ENCODE results near the gene ARHGEF39.

ARHGEF39 gene

DNA sequence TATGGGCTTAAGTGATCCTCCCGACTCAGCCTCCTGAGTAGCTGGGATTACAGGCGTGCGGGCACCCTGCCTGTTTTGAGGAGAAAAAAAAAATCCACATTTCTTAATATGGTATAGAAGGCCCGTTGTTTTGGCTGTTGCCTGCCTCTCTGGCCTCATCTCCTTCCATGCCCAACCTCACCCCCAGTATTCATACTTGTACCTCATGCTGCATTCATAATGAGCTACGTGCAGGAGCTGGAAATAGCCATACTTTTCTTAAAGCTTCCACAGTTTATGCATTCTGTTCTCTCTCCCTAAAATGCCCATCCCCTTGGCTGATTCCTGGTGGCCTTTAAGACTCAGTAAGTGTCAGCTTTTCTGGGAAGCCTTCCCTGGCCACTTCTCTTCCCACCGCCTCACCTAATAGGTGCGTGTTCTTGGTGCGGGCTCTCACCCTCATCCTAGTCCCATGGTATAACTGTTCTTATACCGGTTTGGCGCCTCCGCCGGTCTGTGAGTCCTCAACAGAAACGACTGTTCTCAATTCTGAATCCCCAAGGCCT is 26.8 kb upstream of the ARHGEF39 start:
- DNase-seq (ENCODE audit: low read depth, low spot score) = no peak

GRCh38 chr9:35691334-35691650 is 26.3 kb upstream of the ARHGEF39 start:
- DNase-seq (ENCODE audit: low read depth, low spot score) = no peak

DNA sequence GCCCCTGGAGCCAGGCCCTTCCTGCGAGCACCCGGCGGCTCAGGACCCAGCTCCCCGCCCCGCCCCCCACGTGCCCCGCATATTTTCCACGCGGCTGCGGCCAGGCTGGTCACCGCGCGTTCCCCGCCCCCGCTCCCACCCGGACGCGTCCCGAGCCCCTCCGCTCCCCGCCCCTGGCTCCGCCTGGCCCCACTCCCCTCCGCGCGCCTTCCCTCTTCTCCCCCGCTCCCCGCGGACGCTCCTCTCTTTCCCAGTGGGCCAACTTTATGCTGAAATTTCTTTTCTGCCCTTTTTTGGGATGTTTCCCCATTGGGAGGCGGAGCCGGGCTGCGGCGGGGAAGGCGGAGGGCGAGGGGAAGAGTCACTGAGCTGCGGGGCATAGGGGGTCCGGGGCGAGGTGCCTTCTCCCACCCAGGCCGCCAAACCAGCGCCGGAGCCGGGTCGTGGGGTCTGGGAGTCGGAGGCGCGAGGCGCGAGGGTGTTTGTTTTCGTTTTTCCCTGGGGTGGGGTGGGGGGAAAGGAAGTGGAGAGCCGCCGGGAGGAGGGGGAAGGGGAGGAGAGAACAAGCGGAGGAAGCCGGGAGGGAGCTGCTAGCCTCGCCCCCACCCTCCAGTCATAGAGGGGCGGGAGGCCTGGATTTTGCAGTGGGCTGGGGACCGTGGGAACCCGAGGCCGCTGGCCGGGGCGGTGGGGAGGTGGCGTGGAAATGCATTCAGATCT is 25.8 kb upstream of the ARHGEF39 start:
- no peak for DNase-seq (ENCODE audit: low read depth, low spot score)

DNA sequence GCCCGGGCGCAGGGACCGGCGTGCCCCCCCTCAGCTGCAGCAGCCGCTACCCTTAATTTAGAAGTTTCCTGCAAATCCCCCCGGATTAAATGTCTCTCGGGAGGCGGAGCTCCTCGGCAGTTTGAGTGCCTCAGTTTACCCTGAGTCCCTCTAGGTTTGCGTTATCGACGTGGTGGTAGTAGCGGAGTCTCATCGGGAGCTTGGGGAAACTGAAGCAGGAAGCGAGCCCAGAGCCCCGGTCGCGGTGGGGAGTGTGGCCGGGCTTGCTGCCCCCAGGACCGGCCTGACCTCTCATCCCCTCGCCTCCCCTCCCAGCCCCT is 25.3 kb upstream of the ARHGEF39 start:
- DNase-seq (ENCODE audit: low read depth, low spot score) = no peak

DNA sequence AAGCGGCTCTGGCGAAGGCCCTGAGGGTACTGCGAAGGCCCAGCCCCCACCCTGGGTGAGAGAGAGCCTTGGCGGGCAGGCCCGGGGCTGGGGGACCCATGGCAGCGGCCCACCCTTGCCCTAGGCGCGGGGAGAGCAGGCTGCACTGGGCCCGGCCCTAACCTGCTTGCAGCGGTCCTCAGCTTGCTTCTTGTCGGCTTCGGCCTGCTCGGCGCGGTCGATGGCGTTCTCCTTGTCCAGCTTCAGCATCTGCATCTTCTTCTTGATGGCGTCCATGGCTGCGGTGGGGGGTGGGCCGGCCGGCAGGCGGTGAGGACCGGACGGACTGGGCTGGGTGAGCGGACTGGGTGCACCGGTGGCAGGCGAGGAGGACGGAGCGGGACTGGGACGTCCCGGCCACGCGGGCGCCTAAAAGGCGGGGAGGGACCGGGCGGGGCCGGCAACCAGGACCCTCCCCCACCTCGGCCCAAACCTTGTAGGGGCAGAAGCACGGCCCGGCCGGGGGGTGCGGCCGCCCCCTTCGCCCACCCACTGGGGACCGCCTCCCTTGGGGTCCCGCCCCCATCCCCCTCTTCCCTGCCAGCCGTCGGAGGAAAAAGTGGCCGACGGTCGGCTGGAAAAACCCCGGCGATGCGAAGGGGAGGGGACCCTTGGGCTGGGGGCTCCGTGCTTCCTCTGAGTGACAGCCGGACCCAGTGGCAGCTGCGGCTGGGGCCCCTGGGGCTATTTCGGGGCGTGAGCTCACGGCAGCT is 24.7 kb upstream of the ARHGEF39 start, which contains the start of gene TPM2:
Gene TPM2 (minus strand): TSS at position 384 of the 752 bp plus-strand sequence. CDS start 108 bp downstream, at position 276.
- no peak for DNase-seq (ENCODE audit: low read depth, low spot score)

GRCh38 chr9:35688558-35689541 is 23.9 kb upstream of the ARHGEF39 start:
- no peak for DNase-seq (ENCODE audit: low read depth, low spot score)

DNA sequence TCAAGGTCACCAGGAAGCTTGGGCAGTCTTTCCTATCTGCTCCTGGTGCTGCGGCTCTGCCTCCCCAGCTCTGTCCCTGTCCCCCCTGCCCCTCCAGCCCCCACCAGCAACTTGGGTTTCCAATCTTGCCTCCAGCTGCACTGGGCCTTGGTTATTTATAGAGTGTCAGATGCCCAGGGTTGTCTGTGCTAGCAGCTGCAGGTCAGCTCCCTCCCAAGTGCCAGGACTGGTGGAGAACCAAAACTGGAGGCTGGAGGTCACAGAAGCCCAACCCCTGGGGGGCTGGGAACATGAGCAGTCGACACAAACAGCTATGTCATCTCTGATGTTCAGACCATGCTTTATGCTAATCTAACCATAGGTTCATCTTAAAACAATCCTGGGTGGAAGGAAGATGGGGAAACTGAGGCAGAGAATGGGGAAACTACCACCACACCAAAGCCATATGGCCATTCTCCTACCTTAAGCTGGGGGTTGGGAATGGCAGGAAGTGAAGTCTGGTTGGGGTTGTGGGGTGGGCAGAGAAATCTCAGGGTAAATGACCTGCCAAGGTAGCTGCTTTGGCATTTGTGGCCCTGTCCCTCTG is 23.1 kb upstream of the ARHGEF39 start:
- no peak for DNase-seq (ENCODE audit: low read depth, low spot score)

DNA sequence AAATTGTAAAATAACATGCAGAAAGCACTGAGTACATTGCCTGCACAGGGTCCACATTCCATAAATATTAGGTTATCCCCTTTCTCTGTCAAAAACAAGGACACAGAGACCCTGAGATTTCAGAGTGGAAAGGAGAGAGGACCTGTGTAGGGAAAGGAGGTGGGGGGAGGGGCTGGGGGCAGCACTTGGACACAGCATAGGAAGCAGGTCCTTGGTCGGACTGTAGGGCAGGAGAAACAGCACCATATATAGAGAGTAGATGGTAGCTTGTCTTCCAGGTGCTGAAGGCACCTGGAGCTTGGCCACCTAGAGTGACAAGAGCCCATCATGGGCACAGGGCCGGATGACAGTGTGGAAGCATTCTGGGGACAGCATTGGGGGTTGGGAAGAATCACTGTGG is 22.3 kb upstream of the ARHGEF39 start:
- DNase-seq (ENCODE audit: low read depth, low spot score) = no peak

GRCh38 chr9:35686222-35687203 is 21.5 kb upstream of the ARHGEF39 start:
- no peak for DNase-seq (ENCODE audit: low read depth, low spot score)

- DNase-seq (ENCODE audit: low read depth, low spot score) = no peak
These were observed 20.5 kb upstream of the ARHGEF39 start for GRCh38 chr9:35685506-35685905.

- no peak for DNase-seq (ENCODE audit: low read depth, low spot score)
These were observed 19.9 kb upstream of the ARHGEF39 start for GRCh38 chr9:35684921-35685320.

DNA sequence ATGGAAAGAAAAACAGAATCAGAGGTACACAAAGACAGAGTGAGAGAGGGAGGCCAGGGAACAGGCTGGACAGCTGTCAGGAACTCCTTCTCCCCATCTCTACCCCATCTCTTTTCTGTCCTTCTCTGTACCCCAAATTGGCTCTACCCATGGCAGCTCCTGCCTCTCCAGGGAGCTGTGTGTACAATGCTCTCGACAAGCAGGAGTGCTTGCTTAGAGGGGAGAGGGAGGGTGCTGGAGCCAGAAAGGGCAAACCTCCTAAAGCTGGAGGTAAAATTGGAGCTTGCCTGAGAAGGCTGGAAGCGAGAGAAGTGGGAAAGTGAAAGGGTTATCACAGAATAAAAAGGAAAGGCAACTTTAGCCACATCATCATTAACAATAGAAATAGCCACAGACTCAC is 18.3 kb upstream of the ARHGEF39 start:
- DNase-seq (ENCODE audit: low read depth, low spot score) = no peak

GRCh38 chr9:35682520-35683315 is 17.7 kb upstream of the ARHGEF39 start:
- no peak for DNase-seq (ENCODE audit: low read depth, low spot score)

- DNase-seq (ENCODE audit: low read depth, low spot score) = no peak
These were observed 17.1 kb upstream of the ARHGEF39 start for GRCh38 chr9:35682051-35682450.

DNA sequence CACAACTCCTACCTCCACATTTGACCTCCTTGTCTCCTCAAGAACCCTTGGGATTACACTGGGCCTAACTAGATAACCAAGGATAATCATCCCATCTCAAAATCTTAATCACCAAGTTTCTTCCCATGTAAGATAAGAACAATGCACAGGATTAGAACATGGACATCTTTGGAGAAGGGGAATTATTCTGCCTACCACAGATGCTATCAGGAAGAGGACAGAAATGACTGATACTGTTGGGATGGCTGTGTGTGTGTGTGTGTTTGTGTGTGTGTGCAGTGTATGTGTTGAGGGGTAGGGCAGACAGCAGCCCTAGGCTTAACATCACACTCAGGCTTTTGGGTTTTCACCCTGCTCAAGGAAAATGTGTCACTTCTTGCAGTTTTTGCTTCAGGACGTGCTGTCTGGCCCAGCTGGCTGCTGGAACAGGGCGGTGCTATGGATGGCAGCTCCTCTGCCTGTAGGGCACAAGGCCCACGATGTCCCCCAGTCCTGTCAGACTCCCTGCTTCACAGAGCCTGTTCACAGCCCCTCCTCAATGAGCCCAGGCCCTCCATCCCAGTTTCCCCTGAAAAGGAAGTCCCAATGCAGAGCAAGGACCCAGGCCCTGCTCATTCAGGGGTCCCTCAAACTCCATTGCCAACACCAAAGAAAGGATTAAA is 16.5 kb upstream of the ARHGEF39 start:
- DNase-seq (ENCODE audit: low read depth, low spot score) = no peak

DNA sequence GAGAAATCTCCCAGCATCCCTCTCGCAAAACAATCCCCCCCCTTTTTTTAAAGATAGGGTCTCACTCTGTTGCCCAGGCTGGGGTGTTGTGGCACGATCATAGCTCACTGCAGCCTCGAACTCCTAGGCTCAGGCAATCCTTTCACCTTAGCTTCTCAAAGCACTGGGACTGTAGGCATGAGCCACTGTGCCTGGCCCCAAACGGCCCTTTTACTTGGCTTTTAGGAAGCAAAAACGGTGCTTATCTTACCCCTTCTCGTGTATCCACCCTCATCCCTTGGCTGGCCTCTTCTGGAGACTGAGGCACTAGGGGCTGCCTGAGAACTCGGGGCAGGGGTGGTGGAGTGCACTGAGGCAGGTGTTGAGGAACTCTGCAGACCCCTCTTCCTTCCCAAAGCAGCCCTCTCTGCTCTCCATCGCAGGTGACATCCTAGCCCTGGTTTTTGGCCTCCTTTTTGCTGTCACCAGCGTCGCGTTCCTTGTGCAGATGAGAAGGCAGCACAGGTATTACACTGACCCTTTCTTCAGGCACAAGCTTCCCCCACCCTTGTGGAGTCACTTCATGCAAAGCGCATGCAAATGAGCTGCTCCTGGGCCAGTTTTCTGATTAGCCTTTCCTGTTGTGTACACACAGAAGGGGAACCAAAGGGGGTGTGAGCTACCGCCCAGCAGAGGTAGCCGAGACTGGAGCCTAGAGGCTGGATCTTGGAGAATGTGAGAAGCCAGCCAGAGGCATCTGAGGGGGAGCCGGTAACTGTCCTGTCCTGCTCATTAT is 15.5 kb upstream of the ARHGEF39 start:
- no peak for DNase-seq (ENCODE audit: low read depth, low spot score)

DNA sequence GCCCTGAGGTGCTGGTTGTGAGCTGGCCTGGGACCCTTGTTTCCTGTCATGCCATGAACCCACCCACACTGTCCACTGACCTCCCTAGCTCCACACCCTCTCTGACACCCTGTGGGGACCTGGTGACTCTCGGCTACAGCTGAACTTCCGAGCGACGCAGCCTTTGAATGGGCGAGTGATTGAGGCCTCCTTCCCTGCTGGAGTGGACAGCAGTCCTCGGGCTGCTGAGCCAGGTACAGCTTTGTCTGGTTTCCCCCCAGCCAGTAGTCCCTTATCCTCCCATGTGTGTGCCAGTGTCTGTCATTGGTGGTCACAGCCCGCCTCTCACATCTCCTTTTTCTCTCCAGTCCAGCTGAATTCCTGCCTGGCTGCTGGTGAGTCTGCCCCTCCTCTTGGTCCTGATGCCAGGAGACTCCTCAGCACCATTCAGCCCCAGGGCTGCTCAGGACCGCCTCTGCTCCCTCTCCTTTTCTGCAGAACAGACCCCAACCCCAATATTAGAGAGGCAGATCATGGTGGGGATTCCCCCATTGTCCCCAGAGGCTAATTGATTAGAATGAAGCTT is 14.9 kb upstream of the ARHGEF39 start:
- no peak for DNase-seq (ENCODE audit: low read depth, low spot score)

GRCh38 chr9:35679091-35679490 is 14.1 kb upstream of the ARHGEF39 start:
- no peak for DNase-seq (ENCODE audit: low read depth, low spot score)

All from activated naive CD8-positive, alpha-beta T cell treated with anti-CD3 and anti-CD28 coated beads, Interleukin-2, amount 50 U/mL, for 16 hours (primary cell).